ENCODE measurements around the gene SPTBN1.

SPTBN1 gene

GRCh38 chr2:54620948-54621347, 164.8 kb downstream of the SPTBN1 start:
- no peak for TF ChIP-seq CTCF (conservative IDR thresholded peaks at IDR 0.05; ENCODE audit: low read length)
- H3K4me3 ChIP-seq (ENCODE audit: low read length) = no peak overlapping the region
- no peak for DNase-seq (ENCODE audit: low read depth)

GRCh38 chr2:54624591-54625071, 168.5 kb downstream of the SPTBN1 start:
- H3K4me3 ChIP-seq (ENCODE audit: low read length) = no peak overlapping the region
- no peak for TF ChIP-seq CTCF (conservative IDR thresholded peaks at IDR 0.05; ENCODE audit: low read length)
- DNase-seq (ENCODE audit: low read depth) = no peak

- no peak for TF ChIP-seq CTCF (conservative IDR thresholded peaks at IDR 0.05; ENCODE audit: low read length)
- H3K4me3 ChIP-seq (ENCODE audit: low read length) = no peak overlapping the region
- no peak for DNase-seq (ENCODE audit: low read depth)
Observed at GRCh38 chr2:54626131-54626530, 170.0 kb downstream of the SPTBN1 start.

GRCh38 chr2:54626884-54627283, 170.8 kb downstream of the SPTBN1 start:
- DNase-seq (ENCODE audit: low read depth) = no peak
- H3K4me3 ChIP-seq (ENCODE audit: low read length) = no peak overlapping the region
- TF ChIP-seq CTCF (conservative IDR thresholded peaks at IDR 0.05; ENCODE audit: low read length) = no peak

- DNase-seq (ENCODE audit: low read depth) = no peak
- no peak overlapping the region for H3K4me3 ChIP-seq (ENCODE audit: low read length)
- TF ChIP-seq CTCF (conservative IDR thresholded peaks at IDR 0.05; ENCODE audit: low read length) = no peak
Observed at GRCh38 chr2:54627973-54628372, 171.8 kb downstream of the SPTBN1 start.

GRCh38 chr2:54628418-54628817, 172.3 kb downstream of the SPTBN1 start:
- no peak for DNase-seq (ENCODE audit: low read depth)
- H3K4me3 ChIP-seq (ENCODE audit: low read length) = no peak overlapping the region
- TF ChIP-seq CTCF (conservative IDR thresholded peaks at IDR 0.05; ENCODE audit: low read length) = no peak

GRCh38 chr2:54628957-54629356, 172.8 kb downstream of the SPTBN1 start:
- no peak for TF ChIP-seq CTCF (conservative IDR thresholded peaks at IDR 0.05; ENCODE audit: low read length)
- no peak overlapping the region for H3K4me3 ChIP-seq (ENCODE audit: low read length)

More at GRCh38 chr2:54628957-54629356, 172.8 kb downstream of the SPTBN1 start:
- DNase-seq (ENCODE audit: low read depth) = no peak
